22Rv1 (cell line): ENCODE measurements around the gene PSMC6.

Experiments used
- H3K27ac ChIP-seq: fragments of 450-650 bp; 2 replicates; pipeline ENCODE4 v1.5.1; 2017
- CTCF ChIP-seq: fragments of 450-650 bp; IDR thresholded peaks from 2 replicates; pipeline ENCODE4 v1.5.1; 2017; ENCODE audit warnings: mild to moderate bottlenecking
- ZFX ChIP-seq: fragments of 450-650 bp; IDR thresholded peaks from 2 replicates; pipeline ENCODE4 v1.6.1; 2017; ENCODE audit warnings: antibody characterized with exemption, borderline replicate concordance

The PSMC6 gene

GRCh38 chr14:52686176-52686575, 20.8 kb upstream of the PSMC6 start:
- TF ChIP-seq ZFX (no peak), CTCF (no peak)
- H3K27ac ChIP-seq, result no peak overlapping the region

GRCh38 chr14:52690983-52691760, 15.8 kb upstream of the PSMC6 start:
- H3K27ac ChIP-seq, result no peak overlapping the region
- TF ChIP-seq CTCF (no peak), ZFX (no peak)

- H3K27ac ChIP-seq, result no peak overlapping the region
- TF ChIP-seq CTCF, result no peak
- TF ChIP-seq ZFX, result no peak
Observed at GRCh38 chr14:52692248-52692962, 14.6 kb upstream of the PSMC6 start.

GRCh38 chr14:52693036-52693435, 14.0 kb upstream of the PSMC6 start:
- TF ChIP-seq CTCF (no peak), ZFX (no peak)
- H3K27ac ChIP-seq, result no peak overlapping the region

- H3K27ac ChIP-seq, result no peak overlapping the region
- TF ChIP-seq CTCF (no peak), ZFX (no peak)
Observed at GRCh38 chr14:52693532-52693931, 13.5 kb upstream of the PSMC6 start.

- peak overlapping the region; percentile 81 for H3K27ac ChIP-seq
- TF ChIP-seq ZFX (no peak), CTCF (no peak)
Observed at GRCh38 chr14:52694761-52695480, 12.1 kb upstream of the PSMC6 start.
